GM13976 (cell line): ENCODE results near the gene PPP6C.
A peak's percentile ranks its signal among the peaks of the same experiment; 100 is the strongest.
"Not testable (repeated sequence)": the region's sequence is repeated elsewhere in the genome, so short reads cannot be mapped to it uniquely, and the experiment has no call there.

Experiments used
- DNase-seq: peaks from one replicate; pipeline ENCODE4 v3.0.0; 2012; ENCODE audit warnings: low spot score
- CTCF ChIP-seq: IDR thresholded peaks from 2 replicates; pipeline ENCODE4 v1.5.1; 2012; ENCODE audit warnings: borderline replicate concordance, mild to moderate bottlenecking; ENCODE audit not compliant: insufficient read depth; ENCODE audit errors: extremely low read depth, missing control alignments, control extremely low read depth
- in situ Hi-C: fragments of 300-500 bp; cut with MboI; formaldehyde crosslinking; loops from one replicate; pipeline ENCODE4 v1.12.0; 2022; ENCODE audit warnings: low sequenced_read_pairs, mixed read lengths, inconsistent platforms; ENCODE audit not compliant: unreplicated experiment

The PPP6C gene

GRCh38 chr9:125190361-125190801 is 778 bp upstream of the PPP6C start:
- in situ Hi-C loops: no loop called here
- TF ChIP-seq CTCF: no peak
- DNase-seq: peak; percentile 34

DNA sequence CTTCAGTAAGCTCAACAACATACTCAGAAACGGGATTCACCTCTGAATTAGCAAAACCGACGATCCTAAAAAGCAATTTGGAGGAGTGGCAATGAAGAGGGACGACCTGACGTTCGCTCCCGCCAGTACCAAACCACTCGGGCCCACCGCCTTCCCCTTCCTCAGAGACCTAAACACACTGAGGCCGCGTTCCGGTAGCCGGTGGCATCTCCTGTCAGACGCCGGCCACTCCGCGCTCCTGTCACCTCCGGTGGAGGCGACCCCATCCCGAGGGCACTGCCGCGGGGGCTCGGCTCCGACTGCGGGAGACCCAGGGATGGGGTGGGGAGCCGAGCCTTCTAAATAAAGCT is 617 bp downstream of the PPP6C start:
- DNase-seq: no peak
- TF ChIP-seq CTCF: no peak
- in situ Hi-C loops: no loop called here

DNA sequence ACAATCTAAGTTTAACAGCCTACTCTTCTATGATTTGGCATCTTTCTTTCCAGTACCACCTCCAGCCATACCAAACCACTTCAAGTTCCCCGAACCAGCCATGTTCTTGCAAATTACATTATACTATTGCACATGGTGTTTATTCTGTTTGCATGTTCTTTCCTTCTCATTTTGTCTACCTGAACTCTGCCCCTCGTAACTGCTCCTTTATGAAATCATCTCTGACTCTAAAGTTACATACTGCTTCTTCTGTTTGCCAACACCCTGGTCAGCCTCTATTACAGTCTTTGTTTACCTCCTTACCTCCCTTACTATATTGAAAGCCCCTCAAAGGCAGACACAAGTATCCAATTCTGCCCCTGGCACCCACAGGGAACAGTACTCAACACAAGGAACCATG is 6.0 kb downstream of the PPP6C start:
- in situ Hi-C loops: no loop called here
- DNase-seq: no peak
- no peak for TF ChIP-seq CTCF

DNA sequence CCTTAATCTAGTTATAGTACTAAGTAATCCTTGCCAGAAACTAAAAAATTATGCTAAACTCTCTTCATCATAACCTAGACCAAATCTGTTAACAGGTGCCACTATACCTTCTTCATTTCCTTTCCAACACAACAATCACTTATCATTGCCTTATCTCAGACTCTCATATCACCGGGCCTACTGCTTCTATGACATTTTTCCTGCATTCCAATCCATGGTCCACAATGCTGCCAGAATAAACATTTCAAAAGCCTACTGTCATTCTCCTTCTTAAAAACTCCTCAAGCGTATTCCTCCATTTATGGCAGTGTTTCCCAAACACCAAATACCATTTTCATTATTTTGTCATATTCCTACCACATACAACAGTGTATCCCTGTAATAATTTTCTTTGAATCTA is 6.5 kb downstream of the PPP6C start:
- in situ Hi-C loops: no loop called here
- TF ChIP-seq CTCF: no peak
- no peak for DNase-seq

DNA sequence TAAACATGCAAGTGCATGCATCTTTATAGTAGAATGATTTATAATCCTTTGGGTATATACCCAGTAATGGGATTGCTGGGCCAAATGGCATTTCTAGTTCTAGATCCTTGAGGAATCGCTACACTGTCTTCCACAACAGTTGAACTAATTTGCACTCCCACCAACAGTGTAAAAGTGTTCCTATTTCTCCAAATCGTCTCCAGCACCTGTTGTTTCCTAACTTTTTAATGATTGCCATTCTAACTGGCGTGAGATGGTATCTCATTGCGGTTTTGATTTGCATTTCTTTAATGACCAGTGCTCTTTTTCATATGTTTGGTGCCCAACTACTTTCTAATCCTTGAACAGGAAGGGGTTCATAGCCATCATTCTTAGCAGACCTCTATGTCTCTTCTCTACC is 7.8 kb downstream of the PPP6C start:
- in situ Hi-C loops, DNase-seq: not testable (repeated sequence)

DNA sequence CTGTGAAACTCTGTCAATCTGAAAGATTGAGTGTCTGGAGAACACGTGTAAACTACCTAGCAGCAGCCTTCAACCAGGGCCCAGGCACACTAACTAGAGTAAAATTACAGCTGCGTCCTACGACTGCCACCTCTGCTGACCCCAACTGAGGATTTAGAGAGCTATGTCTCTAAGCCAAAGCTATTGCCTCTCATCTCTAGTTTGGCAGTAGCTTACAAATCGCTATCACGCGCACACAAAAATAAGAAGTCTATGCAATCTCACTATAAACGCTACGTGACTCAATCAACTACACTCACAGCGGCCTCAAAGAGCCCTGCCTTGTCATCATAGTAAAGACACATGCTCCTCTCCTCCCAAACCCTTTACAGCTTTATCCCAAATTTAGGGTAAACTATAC is 8.7 kb downstream of the PPP6C start:
- no peak for TF ChIP-seq CTCF
- in situ Hi-C loops: no loop called here
- no peak for DNase-seq

DNA sequence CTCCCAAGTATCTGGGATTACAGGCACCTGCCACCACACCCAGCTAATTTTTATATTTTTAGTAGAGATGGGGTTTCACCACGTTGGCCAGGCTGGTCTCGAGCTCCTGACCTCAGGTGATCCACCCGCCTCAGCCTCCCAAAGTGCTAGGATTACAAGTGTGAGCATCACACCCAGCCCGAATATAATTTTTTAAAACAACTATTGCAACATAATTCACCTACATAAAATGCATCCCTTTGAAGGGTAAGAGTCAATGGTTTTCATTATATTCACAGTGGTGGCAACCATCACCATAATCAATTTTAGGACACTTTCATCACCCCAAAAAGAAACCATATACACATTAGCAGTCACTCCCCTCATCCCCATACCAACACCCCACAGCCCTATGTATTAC is 9.8 kb downstream of the PPP6C start:
- in situ Hi-C loops, DNase-seq: not testable (repeated sequence)

- in situ Hi-C loops: no loop called here
- TF ChIP-seq CTCF: no peak
- no peak for DNase-seq
Measured at GRCh38 chr9:125177888-125178287, 11.7 kb downstream of the PPP6C start.
